A673 (cell line): Measurements from ENCODE around the gene ACSS1. TPM values are rescaled to one million over a fixed set of nuclear protein-coding genes. Genes with fewer than 3 reads are reported as not detected.
"Not testable (repeated sequence)": the region's sequence is repeated elsewhere in the genome, so short reads cannot be mapped to it uniquely, and the experiment has no call there.

ENCODE experiments used
- BruUV-seq: library from RNA; stranded (reverse); fragments of 400-500 nt; replicated peaks from 2 replicates; lab custom pipeline; 2021; lab: Mats Ljungman, UMichigan
- CTCF ChIA-PET: fragments of 300-600 bp; sonication (Branson Sonifier 250); formaldehyde crosslinking; loops from one replicate; lab custom pipeline; 2022; ENCODE audit warnings: antibody characterized with exemption; lab: Charles Lee
- POLR2A ChIA-PET: fragments of 300-600 bp; sonication (Branson Sonifier 250); formaldehyde crosslinking; loops from one replicate; lab custom pipeline; 2022; ENCODE audit warnings: antibody characterized with exemption; ENCODE audit not compliant: low non-redundant PET; lab: Charles Lee
- DNase-seq: peaks from one replicate; pipeline ENCODE4 v3.0.0-alpha.2; 2015; ENCODE audit warnings: low spot score
- H3K27ac ChIP-seq: fragments of 200-600 bp; sonication (generic); 2 replicates; pipeline ENCODE4 v1.5.1; 2016; ENCODE audit warnings: mixed run types, low read depth, mild to moderate bottlenecking, mixed read lengths, antibody characterized with exemption, low read length; ENCODE audit not compliant: poor library complexity, severe bottlenecking
- H3K27me3 ChIP-seq: fragments of 200-600 bp; sonication (generic); replicated peaks from 2 replicates; pipeline ENCODE4 v1.6.1; 2017; ENCODE audit warnings: mixed run types, low read depth, mild to moderate bottlenecking, mixed read lengths, antibody characterized with exemption, low read length; ENCODE audit not compliant: insufficient read depth, poor library complexity
- H3K36me3 ChIP-seq: fragments of 200-600 bp; sonication (generic); 2 replicates; pipeline ENCODE4 v1.6.1; 2016; ENCODE audit warnings: mixed run types, mild to moderate bottlenecking, mixed read lengths, antibody characterized with exemption, low read length; ENCODE audit not compliant: insufficient read depth, poor library complexity, severe bottlenecking
- H3K4me1 ChIP-seq: fragments of 200-600 bp; sonication (generic); 2 replicates; pipeline ENCODE4 v1.6.1; 2017; ENCODE audit warnings: mixed run types, mild to moderate bottlenecking, mixed read lengths, antibody characterized with exemption, low read length; ENCODE audit not compliant: insufficient read depth, poor library complexity, severe bottlenecking
- H3K4me3 ChIP-seq: fragments of 200-600 bp; sonication (generic); 2 replicates; pipeline ENCODE4 v1.5.1; 2016; ENCODE audit warnings: low read depth, mixed run types, mild to moderate bottlenecking, mixed read lengths, low read length; ENCODE audit not compliant: poor library complexity, severe bottlenecking
- H3K9me3 ChIP-seq: fragments of 200-600 bp; sonication (generic); 2 replicates; pipeline ENCODE4 v1.6.1; 2016; ENCODE audit warnings: mixed run types, low read depth, mild to moderate bottlenecking, mixed read lengths, antibody characterized with exemption, low read length; ENCODE audit not compliant: poor library complexity, severe bottlenecking
- CTCF ChIP-seq: fragments of 300-800, 200-600 bp; sonication (generic); conservative IDR thresholded peaks from 2 replicates; pipeline ENCODE4 v1.5.1; 2017; ENCODE audit warnings: low read depth, mild to moderate bottlenecking, antibody characterized with exemption, low read length, moderate library complexity, mixed read lengths
- EZH2 ChIP-seq: fragments of 200-600 bp; sonication (generic); IDR thresholded peaks from 2 replicates; pipeline ENCODE4 v1.6.1; 2017; ENCODE audit warnings: borderline replicate concordance, low read depth, mild to moderate bottlenecking, mixed read lengths, antibody characterized with exemption, low read length; ENCODE audit not compliant: poor library complexity, severe bottlenecking
- intact Hi-C: fragments of 100-400 bp; cut with micrococcal nuclease; formaldehyde crosslinking; loops from one replicate; pipeline ENCODE4 v1.10.0; 2022; ENCODE audit not compliant: unreplicated experiment
- total RNA-seq: library from RNA; stranded (reverse); gene quantifications from 2 replicates; pipeline ENCODE4 v1.2.3, GENCODE V29; 2021

The ACSS1 gene
- total RNA-seq, 1 experiment from 2014 or later, result 3.9 TPM

- ChIA-PET CTCF (no interaction called here), POLR2A (no interaction called here)
- Histone ChIP-seq H3K27ac (no peak overlapping the region), H3K9me3 (peaks cover 3% of the 10 kb centered on the region), H3K4me3 (no peak overlapping the region), H3K4me1 (no peaks in the 10 kb centered on the region), H3K27me3 (peaks cover 2% of the 10 kb centered on the region), H3K36me3 (no peaks in the 10 kb centered on the region)
- DNase-seq, result no peak
- no TSS peak for BruUV-seq
- intact Hi-C loops, result no loop called here
- no peak for TF ChIP-seq EZH2
- no peak for TF ChIP-seq CTCF
Observed at GRCh38 chr20:25005220-25005619, 52.7 kb downstream of the ACSS1 start.

- DNase-seq, result no peak
- CTCF ChIA-PET, result no interaction called here
- H3K9me3 ChIP-seq, result peaks cover 3% of the 10 kb centered on the region
- TF ChIP-seq EZH2 (no peak), CTCF (no peak)
- no peaks in the 10 kb centered on the region for H3K36me3 ChIP-seq
- H3K4me3 ChIP-seq, result no peak overlapping the region
- BruUV-seq, result no TSS peak
- intact Hi-C loops, result no loop called here
- POLR2A ChIA-PET, result no interaction called here
- no peak overlapping the region for H3K27ac ChIP-seq
- peaks cover 4% of the 10 kb centered on the region for H3K27me3 ChIP-seq
- no peaks in the 10 kb centered on the region for H3K4me1 ChIP-seq
Observed at GRCh38 chr20:25003002-25003401, 54.9 kb downstream of the ACSS1 start.

GRCh38 chr20:25001323-25001722 is 56.6 kb downstream of the ACSS1 start:
- intact Hi-C loops, H3K27me3 ChIP-seq, H3K9me3 ChIP-seq, H3K4me1 ChIP-seq, DNase-seq, H3K36me3 ChIP-seq, CTCF ChIA-PET, BruUV-seq, H3K27ac ChIP-seq, H3K4me3 ChIP-seq, POLR2A ChIA-PET: not testable (repeated sequence)

GRCh38 chr20:25000268-25000801 is 57.6 kb downstream of the ACSS1 start:
- no TSS peak for BruUV-seq
- Histone ChIP-seq H3K27ac (no peak overlapping the region), H3K4me3 (no peak overlapping the region), H3K27me3 (peaks cover 5% of the 10 kb centered on the region), H3K36me3 (no peaks in the 10 kb centered on the region), H3K4me1 (no peaks in the 10 kb centered on the region), H3K9me3 (peaks cover 3% of the 10 kb centered on the region)
- ChIA-PET CTCF (no interaction called here), POLR2A (no interaction called here)
- TF ChIP-seq EZH2 (no peak), CTCF (no peak)
- DNase-seq, result no peak
- intact Hi-C loops, result no loop called here
